HepG2 (cell line): ENCODE results near the gene CASKIN1. TPM values are rescaled to one million over a fixed set of nuclear protein-coding genes. Genes with fewer than 3 reads are reported as not detected.

Source experiments
- CBX1 ChIP-seq: IDR thresholded peaks from one replicate; pipeline ENCODE4 v1.6.1; 2016; ENCODE audit warnings: antibody characterized with exemption, low read depth
- CREB1 ChIP-seq, 2 experiments: fragments of 450-650 bp in 1 of 2; IDR thresholded peaks; 2 replicates each; pipeline ENCODE4 v1.6.1; 2016 to 2017; ENCODE audit warnings: control low read depth in 1 of 2, mild to moderate bottlenecking in 1 of 2, missing compliant biosample characterization in 1 of 2, missing genetic modification characterization in 1 of 2
- FOXO1 ChIP-seq: sonication (generic); formaldehyde crosslinking; IDR thresholded peaks from 2 replicates; pipeline ENCODE4 v1.4.0; 2020; ENCODE audit warnings: missing genetic modification reagents
- MXI1 ChIP-seq: IDR thresholded peaks from 3 replicates; pipeline ENCODE4 v1.6.1; 2012; ENCODE audit warnings: low read depth, low read length, inconsistent platforms, borderline replicate concordance
- REST ChIP-seq, 2 experiments: IDR thresholded peaks; 2 replicates each; pipeline ENCODE4 v1.6.1; 2011 to 2012; ENCODE audit warnings: low read length in 2 of 2, borderline replicate concordance in 1 of 2, low read depth in 1 of 2, mild to moderate bottlenecking in 1 of 2, moderate library complexity in 1 of 2
- ZNF318 ChIP-seq: sonication (generic); formaldehyde crosslinking; IDR thresholded peaks from 2 replicates; pipeline ENCODE4 v1.4.0; 2020; ENCODE audit warnings: mild to moderate bottlenecking, missing genetic modification reagents
- polyA plus RNA-seq, 8 experiments: library from polyadenylated mRNA; depleted of rRNA in 3 of 8; stranded (reverse) in 7 of 8; unstranded in 1 of 8; fragments of >200 nt; fragmentation: Illumina TruSeq in 4 of 8; extraction: Trizol in 4 of 8; gene quantifications; 2 replicates each; pipeline versions ENCODE4 v1.2.1 to v1.2.3, GENCODE V29; 2011 to 2016; ENCODE audit warnings: low read depth in 4 of 8, missing spikeins in 1 of 8, mixed read lengths in 1 of 8; ENCODE audit not compliant: insufficient read depth in 1 of 8
- total RNA-seq, 5 experiments: library from RNA; depleted of rRNA; stranded (reverse); fragments of >200 nt; fragmentation: Illumina TruSeq; extraction: Trizol; gene quantifications; 2 replicates each; pipeline ENCODE4 v1.2.3, GENCODE V29; 2016; ENCODE audit warnings: low read depth in 1 of 5
- TF ChIP-seq, protein P1 (sequence below), 2 experiments: sonication (generic) in 1 of 2; formaldehyde crosslinking in 1 of 2; IDR thresholded peaks; 2 replicates each; pipeline versions ENCODE4 v1.4.0 to v1.6.1; 2016 to 2020; ENCODE audit warnings: borderline replicate concordance in 1 of 2, low read depth in 1 of 2, mild to moderate bottlenecking in 1 of 2, missing genetic modification reagents in 1 of 2
- TF ChIP-seq, protein P2 (sequence below): sonication (generic); formaldehyde crosslinking; IDR thresholded peaks from 2 replicates; pipeline ENCODE4 v1.4.0; 2020; ENCODE audit warnings: mild to moderate bottlenecking, low read depth, missing genetic modification reagents

CASKIN1 gene
- total and polyA plus RNA-seq, 2 of the 13 experiments (the other 11 are each of a cell fraction or from before 2014, with no cell fraction given), result 1.2 to 2.2 TPM

DNA sequence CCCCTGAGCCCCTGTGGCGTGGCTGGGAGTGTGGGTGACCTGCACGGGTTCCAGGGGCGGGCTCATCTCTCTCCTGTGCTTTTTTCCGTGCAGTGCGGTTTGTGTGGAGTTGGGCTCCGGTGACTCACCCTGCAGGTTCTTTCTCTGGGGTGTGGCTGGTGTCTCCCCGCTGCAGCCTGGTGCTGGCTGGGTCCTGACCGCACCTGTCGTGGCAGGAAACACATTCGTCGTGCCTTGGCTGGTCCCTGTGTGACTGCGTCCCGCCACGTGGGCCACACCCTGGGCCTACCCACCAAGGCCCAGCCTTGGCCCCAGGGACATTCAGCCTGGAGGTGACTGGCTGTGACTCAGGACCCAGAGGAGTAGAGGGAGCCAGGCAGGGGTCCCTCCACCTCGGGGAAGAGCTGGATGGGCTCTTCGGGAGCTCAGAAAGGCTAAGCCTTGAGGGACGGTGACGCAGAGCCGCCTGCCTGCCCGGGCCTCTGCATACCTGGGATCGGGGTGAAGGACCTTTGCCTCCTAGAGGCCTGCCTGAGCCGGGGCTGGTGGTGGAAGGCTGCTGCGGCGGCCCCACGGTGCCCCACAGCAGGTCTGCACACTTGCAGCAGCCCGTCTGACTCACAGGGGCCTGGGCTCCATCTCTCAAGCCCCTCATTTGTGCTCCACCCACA lies 33.1 kb downstream of the CASKIN1 start (continued):
- TF ChIP-seq, protein P1, sequence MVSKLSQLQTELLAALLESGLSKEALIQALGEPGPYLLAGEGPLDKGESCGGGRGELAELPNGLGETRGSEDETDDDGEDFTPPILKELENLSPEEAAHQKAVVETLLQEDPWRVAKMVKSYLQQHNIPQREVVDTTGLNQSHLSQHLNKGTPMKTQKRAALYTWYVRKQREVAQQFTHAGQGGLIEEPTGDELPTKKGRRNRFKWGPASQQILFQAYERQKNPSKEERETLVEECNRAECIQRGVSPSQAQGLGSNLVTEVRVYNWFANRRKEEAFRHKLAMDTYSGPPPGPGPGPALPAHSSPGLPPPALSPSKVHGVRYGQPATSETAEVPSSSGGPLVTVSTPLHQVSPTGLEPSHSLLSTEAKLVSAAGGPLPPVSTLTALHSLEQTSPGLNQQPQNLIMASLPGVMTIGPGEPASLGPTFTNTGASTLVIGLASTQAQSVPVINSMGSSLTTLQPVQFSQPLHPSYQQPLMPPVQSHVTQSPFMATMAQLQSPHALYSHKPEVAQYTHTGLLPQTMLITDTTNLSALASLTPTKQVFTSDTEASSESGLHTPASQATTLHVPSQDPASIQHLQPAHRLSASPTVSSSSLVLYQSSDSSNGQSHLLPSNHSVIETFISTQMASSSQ (IDR thresholded peaks at IDR 0.05; ENCODE audit: low read depth), result no peak
- TF ChIP-seq, protein P1 (CRISPR knock-in tag; IDR thresholded peaks at IDR 0.05; ENCODE audit: borderline replicate concordance), result no peak
- TF ChIP-seq MXI1 (no peak), CBX1 (no peak), REST (IDR thresholded peaks at IDR 0.05; ENCODE audit: borderline replicate concordance in 1 of 2, low read depth in 1 of 2, low read length in 2 of 2) (no peak), FOXO1 (CRISPR knock-in tag) (0 out of 2 replicates have a peak, but pooled peaks have one; percentile 10), CREB1 (IDR thresholded peaks at IDR 0.05) (no peak), CREB1 (CRISPR knock-in tag; IDR thresholded peaks at IDR 0.05) (0 out of 2 replicates have a peak, but pooled peaks have one; percentile 49), ZNF318 (CRISPR knock-in tag) (no peak)
- TF ChIP-seq, protein P2, sequence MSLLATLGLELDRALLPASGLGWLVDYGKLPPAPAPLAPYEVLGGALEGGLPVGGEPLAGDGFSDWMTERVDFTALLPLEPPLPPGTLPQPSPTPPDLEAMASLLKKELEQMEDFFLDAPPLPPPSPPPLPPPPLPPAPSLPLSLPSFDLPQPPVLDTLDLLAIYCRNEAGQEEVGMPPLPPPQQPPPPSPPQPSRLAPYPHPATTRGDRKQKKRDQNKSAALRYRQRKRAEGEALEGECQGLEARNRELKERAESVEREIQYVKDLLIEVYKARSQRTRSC (CRISPR knock-in tag), result no peak
